ENCODE data around the gene STK25.
"Not testable (repeated sequence)": the region's sequence is repeated elsewhere in the genome, so short reads cannot be mapped to it uniquely, and the experiment has no call there.

The STK25 gene

DNA sequence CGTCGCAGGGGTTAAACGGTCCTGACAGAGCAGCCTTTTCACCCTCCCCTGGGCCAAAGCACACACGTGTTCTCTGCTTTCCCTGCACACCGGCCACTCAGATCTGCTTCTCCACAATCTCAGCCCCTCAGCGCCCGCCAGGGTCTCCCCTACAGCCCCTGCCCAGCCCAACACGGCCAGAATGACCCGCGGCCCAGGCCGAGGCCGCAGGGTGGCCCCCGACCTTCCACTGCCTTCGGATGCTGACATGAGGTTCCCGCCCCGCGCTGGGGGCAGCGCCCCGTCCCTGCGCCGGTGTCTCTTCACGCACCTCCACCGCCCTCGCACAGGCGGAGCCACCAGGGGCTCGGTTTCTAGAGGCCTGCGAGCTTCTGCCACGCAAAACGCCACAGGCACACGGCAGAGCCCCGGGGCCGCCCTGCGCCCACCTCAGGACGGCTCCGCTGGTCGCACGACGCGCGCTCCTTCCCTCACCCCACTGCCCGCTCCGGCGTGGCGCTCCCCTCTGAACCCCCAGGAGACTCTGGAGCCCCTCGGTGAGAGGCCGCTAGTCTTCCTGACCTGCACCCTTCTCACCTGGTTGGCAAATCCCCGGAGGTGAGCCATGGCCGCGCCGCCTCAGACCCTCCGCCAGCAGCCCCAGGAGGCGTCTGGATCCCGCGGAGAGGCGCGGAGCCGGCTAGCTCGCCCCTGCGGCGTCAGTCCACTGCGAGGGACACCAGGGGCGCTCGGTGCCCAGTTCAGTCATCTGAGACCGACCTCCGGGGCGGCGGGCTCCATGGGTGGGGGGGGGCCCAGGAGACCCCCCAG is 749 bp downstream of the STK25 start:
- DNase-seq (ENCODE audit: low read depth): peak; percentile 33

DNA sequence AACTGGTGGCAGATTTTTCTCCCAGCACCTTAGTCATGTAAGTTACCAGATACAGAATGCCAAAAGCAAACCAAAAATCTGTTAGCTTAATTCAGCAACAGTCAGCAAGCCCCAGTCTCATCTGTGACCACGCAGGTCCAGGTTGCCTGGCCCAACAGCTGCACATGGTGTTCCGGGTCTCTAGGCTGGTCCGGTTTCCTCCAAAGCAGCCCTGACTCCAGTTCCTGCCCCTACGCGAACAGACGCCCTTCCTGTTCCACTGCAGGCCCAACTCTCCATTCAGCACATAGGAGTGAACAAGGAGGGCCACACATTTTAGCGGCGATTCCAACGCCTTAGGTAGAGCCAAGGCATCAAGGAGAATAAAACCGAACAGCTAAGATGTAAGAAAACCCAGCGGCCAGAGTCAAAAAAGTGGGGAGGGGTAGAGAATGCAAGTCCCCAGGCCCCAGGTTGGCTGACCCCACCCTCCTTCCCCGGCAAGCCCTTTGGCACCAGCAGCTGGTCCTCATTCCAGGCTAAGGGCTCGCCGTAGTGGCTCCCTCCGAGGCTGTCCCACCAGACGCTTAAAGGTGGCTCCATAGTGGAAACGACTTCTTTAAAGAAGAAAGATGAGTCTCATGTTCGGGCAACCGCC is 1.5 kb downstream of the STK25 start:
- DNase-seq (ENCODE audit: low read depth): no peak

- DNase-seq (ENCODE audit: low read depth): not testable (repeated sequence)
Measured at GRCh38 chr2:241506317-241506716, 2.1 kb downstream of the STK25 start.

DNA sequence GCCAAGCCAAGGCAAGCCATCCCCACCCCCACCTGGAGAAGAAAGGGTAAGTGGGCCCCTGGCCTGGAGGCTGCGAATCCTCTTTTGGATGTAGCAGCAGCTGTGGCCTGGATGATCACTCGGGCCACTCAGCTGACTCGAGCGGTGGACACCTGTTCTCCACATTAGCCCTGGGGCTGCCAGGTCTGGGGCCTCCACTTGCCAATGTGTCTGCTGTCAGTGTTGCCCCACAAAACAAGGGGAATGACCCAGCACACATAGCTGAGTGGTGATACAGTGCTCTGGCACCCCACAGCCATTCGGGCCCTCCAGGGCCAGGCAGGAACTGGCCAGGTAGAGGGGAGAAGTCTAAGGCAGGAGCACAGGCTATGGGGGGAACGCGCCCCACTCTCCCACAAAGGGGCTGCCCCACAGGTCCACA is 2.6 kb downstream of the STK25 start:
- no peak for DNase-seq (ENCODE audit: low read depth)

DNA sequence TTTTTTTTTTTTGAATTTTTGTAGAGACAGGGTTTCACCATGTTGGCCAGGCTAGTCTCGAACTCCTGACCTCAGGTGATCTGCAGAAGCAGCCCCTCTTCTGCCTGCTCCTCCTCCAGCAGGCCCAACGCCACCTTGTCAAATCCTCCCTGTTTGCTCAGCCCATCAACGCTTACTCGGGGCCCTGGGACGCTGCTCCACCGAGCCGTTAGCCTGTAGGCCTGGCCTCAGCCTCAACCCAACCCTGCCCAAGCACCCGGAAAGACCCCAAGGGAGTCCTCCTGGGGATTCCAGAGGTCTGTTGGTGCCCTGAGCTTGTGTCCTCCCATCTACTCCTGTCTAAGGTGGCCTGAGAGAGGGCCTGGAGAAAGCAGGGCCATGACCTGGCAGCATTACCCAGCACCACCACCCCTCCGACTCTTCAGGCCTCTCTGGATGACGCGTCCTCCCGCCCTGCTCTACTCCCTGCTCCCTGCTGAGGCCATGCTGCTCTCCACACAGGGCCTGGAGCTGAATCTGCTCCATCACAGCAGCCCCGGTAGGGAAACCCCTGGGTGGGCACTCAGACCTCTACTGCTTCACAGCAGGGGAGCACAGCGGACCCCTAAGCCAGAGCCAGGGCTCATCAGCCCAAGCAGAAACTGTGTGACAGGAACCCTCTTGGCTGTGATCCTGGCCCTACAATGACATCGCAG is 3.2 kb downstream of the STK25 start:
- no peak for DNase-seq (ENCODE audit: low read depth)

GRCh38 chr2:241503776-241504392 is 4.5 kb downstream of the STK25 start:
- DNase-seq (ENCODE audit: low read depth): no peak

DNA sequence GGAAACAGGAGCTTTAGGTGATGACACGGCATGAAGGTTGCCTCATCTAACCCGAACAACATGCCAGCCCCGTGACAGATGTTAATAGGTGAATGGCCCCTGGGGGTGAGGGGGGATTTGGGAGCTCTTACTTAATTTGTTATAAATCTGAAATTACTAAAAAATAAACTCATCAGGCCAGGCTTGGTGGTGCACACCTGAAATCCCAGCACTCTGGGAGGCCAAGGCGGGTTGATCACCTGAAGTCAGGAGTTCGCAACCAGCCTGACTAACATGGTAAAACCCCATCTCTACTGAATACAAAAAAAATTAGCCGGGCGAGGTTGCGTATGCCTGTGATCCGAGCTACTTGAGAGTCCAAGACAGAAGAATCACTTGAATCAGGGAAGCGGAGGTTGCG is 6.1 kb downstream of the STK25 start:
- no peak for DNase-seq (ENCODE audit: low read depth)

- DNase-seq (ENCODE audit: low read depth): no peak
Measured at GRCh38 chr2:241501551-241501950, 6.8 kb downstream of the STK25 start.

DNA sequence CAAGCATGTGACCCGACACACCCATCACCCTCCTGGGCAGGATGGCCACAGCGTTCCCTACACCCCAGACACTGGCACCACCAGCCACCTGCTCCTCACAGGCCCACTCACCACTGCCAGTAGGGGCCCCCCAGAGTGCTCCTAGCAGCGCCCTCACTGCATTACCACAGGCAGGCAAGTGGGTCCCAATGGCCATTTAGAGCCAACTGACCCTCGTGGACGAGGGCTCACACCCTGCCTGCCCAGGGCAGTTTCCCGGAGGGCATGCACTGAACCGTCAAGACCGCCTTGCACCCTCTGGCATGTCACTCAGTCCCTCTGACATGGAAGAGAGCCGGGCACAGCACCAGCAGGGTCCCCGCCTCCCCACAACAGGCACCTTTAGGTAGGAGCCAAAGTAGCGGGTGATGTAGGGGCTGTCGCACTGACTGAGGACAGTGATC is 7.3 kb downstream of the STK25 start:
- DNase-seq (ENCODE audit: low read depth): no peak

GRCh38 chr2:241500431-241500975 is 7.9 kb downstream of the STK25 start:
- DNase-seq (ENCODE audit: low read depth): no peak

DNA sequence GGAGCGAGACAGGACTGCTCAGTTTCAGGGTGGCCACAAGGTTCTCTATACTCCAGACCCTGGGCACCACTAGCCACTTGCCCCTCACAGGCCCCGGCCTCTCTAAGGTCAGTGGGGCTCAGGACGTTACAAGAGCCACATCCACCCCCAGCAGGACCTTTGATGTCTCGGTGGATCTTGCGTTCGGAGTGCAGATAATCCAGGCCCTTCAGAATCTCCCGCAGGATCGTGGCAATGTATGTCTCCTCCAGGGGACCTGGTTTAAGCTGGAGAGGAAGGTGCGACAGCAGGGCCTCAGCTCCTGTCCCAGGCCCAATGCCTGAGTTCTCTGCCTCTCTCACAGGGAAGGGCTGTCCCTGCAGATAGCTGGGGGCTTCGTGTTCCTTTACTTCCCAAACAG is 8.4 kb downstream of the STK25 start:
- DNase-seq (ENCODE audit: low read depth): no peak

- no peak for DNase-seq (ENCODE audit: low read depth)
Measured at GRCh38 chr2:241499146-241499965, 9.0 kb downstream of the STK25 start.

DNA sequence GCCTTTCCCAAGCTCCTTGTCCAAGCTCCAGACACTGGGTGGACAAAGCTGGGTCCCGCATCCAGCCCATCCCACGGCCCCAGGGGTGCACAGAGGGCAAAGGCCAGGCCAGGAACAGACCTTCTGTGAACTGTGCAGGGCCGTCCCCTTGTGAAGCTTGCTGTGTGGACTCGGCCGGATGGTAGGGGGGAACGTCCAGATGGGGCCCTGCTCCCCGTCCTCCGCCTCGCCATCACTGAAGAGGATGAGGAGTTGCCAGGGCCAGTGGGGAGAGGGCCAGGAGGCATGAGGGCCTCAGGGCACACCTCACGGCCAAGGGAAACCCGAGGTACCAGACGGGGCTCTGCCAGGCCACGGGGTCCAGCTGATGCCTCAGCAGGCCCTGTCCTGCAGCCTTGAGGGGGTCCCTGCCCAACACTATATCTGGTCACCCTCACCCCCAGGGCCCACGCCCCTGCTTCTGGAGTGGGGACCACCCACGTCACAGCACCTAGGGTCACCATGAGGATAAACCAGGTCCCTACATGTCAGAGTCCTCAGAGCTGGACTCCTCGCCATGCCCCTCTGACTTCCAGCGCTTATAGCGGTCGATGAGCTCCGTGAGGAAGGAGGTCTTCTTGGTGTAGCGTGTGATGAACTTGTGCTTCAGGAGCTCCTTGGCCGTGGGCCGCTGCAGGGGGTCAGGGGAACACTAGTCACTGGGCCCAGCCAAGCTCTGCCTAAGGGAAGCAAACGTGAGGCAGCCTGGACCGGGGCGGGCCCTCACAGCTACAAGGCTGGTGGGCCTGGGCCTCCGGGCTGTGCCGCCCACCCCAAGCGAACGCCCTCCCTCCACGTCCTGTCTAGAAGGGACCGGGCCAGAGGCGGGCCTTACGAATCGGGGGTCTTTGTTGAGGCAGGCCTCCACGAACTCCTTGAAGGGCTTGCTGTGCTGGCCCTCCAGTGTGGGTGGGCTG is 10.0 kb downstream of the STK25 start:
- DNase-seq (ENCODE audit: low read depth): no peak

DNA sequence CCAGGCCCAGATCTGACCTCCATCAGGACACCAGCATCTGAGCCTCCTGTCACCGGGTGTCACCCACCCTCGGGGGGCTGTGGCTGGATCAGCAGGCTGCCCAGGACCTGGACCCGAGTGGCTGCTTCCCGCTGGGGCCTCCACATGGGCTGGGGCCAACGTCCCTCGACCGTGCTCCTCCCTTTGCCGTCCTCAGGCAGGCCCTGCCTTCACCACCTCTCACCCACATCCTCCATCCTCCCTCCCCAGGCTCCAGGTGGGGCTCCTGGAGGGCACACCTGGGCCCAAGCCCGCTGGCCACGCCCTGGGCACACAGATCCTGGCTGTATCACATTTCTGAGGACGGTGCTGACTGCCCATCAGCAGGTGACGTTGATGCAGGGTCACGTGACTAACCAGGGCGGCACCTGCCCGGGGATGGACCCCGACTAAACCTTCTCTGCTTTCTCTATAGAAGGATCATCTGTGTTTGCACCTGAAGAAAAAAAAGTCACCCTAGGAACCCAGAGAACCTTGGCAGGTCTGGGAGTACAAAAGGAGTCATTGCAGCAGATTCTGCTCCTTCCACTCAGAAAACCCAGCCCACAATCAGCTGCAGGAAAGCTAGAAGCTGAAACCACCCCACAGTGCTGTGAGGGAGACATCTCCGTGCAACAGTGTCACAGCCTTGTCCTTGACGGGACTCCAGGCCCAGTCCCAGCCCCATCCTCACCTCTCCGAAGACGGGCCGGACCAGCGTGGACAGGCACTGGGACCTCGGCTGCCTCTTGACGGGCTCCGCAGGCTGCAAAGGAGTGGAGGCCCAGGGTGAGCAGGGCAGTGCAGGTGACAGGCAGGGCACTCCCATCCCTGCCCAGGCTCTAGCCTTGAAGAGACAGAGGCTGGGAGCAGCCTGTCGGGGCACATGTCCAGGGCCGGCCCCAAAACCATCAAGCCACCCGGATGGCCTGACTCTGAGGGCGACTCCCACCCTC is 11.2 kb downstream of the STK25 start:
- no peak for DNase-seq (ENCODE audit: low read depth)

GRCh38 chr2:241496003-241496707 is 12.2 kb downstream of the STK25 start:
- DNase-seq (ENCODE audit: low read depth): no peak

GRCh38 chr2:241495172-241496002 is 13.0 kb downstream of the STK25 start:
- no peak for DNase-seq (ENCODE audit: low read depth)

- no peak for DNase-seq (ENCODE audit: low read depth)
Measured at GRCh38 chr2:241494311-241494908, 14.0 kb downstream of the STK25 start.

Data from activated T-cell treated with anti-CD3 and anti-CD28 coated beads for 48 hours (primary cell).